Right lobe of liver (tissue), 4 donors: Measurements from ENCODE around the gene CCBE1.

Source experiments
- CTCF ChIP-seq, 4 donors: fragments of 200-600 bp in 3 of 4; fragments of 450-650 bp in 1 of 4; IDR thresholded peaks; one replicate each; pipeline versions ENCODE4 v1.5.1 to v1.8.0; 2016 to 2022; ENCODE audit warnings: antibody characterized with exemption in 4 of 4, mild to moderate bottlenecking in 2 of 4
- POLR2A ChIP-seq: fragments of 450-650 bp; IDR thresholded peaks from one replicate; pipeline ENCODE4 v1.6.1; 2017; ENCODE audit warnings: antibody characterized with exemption, mild to moderate bottlenecking
- donor health status: DM: no; HTN: no; CAD: no.
- donor health status: DM: no; HTN: no; CAD: no.
- donor health status: DM: no; HTN: yes; CAD: no.

GRCh38 chr18:59649591-59649990 lies 47.6 kb downstream of the CCBE1 start:
- no peak for TF ChIP-seq CTCF (IDR thresholded peaks at IDR 0.05)
- TF ChIP-seq POLR2A, result no peak
